ENCODE measurements around the gene POLR2B.
"Not testable (repeated sequence)": the region's sequence is repeated elsewhere in the genome, so short reads cannot be mapped to it uniquely, and the experiment has no call there.

Gene POLR2B

DNA sequence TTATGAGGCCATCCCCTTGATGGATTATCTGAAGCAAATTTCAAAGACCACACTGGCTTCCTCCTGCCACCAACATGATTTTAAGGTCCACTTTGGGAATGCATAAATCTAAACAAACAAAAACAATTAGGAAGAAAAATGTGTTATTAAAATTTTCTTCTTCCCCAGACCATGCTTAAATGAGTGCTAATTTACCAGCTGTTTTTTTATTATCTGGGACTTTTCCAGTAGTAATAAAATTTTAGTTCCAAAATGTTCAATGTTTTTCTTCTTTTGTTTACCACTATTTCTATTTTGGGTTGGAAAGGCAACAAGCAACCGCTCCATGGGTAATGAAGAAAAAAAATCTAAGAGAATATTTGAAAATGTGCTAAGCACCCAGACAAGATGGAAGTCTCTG is 62.3 kb downstream of the POLR2B start:
- Histone ChIP-seq H3K27ac (ENCODE audit: poor library complexity, severe bottlenecking) (no peak overlapping the region), H3K36me3 (ENCODE audit: low read depth) (peaks cover 72% of the 10 kb centered on the region), H3K27me3 (ENCODE audit: insufficient read depth, poor library complexity, severe bottlenecking) (no peaks in the 10 kb centered on the region), H3K4me3 (ENCODE audit: severe bottlenecking) (no peak overlapping the region), H3K9me3 (ENCODE audit: severe bottlenecking) (no peaks in the 10 kb centered on the region), H3K4me1 (ENCODE audit: insufficient read depth, poor library complexity, severe bottlenecking) (peaks cover 15% of the 10 kb centered on the region)
- ATAC-seq (ENCODE audit: low read depth): no peak
- no peak for DNase-seq (ENCODE audit: low spot score)
- TF ChIP-seq, protein P1, sequence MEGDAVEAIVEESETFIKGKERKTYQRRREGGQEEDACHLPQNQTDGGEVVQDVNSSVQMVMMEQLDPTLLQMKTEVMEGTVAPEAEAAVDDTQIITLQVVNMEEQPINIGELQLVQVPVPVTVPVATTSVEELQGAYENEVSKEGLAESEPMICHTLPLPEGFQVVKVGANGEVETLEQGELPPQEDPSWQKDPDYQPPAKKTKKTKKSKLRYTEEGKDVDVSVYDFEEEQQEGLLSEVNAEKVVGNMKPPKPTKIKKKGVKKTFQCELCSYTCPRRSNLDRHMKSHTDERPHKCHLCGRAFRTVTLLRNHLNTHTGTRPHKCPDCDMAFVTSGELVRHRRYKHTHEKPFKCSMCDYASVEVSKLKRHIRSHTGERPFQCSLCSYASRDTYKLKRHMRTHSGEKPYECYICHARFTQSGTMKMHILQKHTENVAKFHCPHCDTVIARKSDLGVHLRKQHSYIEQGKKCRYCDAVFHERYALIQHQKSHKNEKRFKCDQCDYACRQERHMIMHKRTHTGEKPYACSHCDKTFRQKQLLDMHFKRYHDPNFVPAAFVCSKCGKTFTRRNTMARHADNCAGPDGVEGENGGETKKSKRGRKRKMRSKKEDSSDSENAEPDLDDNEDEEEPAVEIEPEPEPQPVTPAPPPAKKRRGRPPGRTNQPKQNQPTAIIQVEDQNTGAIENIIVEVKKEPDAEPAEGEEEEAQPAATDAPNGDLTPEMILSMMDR (IDR thresholded peaks at IDR 0.05; ENCODE audit: poor library complexity, severe bottlenecking): no peak

DNA sequence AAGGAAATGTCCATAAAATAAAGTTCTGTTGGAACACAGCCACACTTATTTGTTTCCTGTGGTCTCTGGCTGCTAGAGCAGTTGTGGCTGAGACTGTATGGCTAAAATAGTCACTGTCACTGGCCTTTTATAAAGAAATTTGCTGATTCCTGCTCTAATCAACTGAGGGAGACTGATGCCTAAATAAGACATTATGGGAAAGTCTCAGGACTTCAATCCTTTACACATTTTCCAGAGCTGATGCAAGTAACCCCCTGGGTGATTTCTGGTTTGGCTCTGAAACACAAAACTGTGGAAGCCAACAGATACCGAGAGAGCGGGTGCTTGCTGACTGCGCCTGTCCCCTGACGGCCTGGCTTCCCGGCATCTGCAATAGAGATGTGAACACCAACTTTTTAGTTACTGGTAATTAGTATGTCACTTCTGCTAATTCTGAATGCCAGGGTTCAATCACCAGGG is 64.0 kb downstream of the POLR2B start:
- ATAC-seq (ENCODE audit: low read depth): no peak
- no peak overlapping the region for H3K27ac ChIP-seq (ENCODE audit: poor library complexity, severe bottlenecking)
- TF ChIP-seq, protein P1 (IDR thresholded peaks at IDR 0.05; ENCODE audit: poor library complexity, severe bottlenecking): no peak
- H3K4me1 ChIP-seq (ENCODE audit: insufficient read depth, poor library complexity, severe bottlenecking): peaks cover 19% of the 10 kb centered on the region
- DNase-seq (ENCODE audit: low spot score): no peak
- H3K9me3 ChIP-seq (ENCODE audit: severe bottlenecking): no peaks in the 10 kb centered on the region
- H3K27me3 ChIP-seq (ENCODE audit: insufficient read depth, poor library complexity, severe bottlenecking): no peaks in the 10 kb centered on the region
- peaks cover 62% of the 10 kb centered on the region for H3K36me3 ChIP-seq (ENCODE audit: low read depth)
- no peak overlapping the region for H3K4me3 ChIP-seq (ENCODE audit: severe bottlenecking)

DNA sequence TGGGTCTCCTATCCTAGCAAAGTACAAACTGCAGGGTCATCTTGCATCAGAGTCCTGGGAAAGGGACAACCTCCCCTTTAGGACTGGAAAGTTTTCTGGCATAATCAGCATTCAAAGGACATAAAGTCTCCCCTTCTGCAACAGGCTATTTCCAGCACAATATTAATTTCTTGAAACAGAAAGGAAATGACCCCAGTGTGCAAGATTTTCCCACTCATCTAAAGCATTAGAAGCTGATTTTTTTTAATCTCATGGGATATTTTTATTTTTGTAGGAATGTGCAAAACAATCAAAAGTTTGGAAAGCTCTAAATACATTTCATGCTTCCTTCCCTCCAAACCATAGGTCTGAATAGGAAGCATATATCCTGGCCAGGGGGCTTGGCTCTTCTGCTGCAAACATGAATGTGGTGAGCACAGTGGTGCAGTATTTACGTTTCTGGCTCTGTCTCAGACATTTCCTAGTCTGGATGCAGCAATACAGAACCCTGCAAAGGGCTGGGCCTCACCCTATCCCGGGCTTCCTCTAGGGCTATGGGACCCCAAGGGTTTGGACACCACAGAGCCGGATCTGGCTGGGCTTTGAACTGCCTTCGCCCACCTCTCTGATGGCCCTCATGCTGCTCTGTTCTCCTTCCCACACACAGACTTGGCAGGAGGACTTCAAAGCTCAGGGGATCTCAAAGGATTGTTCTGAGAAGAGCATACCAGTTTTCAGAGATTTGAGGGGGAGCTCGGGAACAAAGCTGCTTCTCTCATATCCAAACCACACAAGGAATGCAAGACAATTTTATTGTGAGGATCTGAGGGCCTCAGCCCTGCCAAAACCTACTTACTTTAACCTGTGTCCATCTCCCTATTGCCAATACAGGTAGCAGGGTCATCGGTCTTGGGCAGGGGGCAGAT is 64.9 kb downstream of the POLR2B start:
- peaks cover 20% of the 10 kb centered on the region for H3K4me1 ChIP-seq (ENCODE audit: insufficient read depth, poor library complexity, severe bottlenecking)
- TF ChIP-seq, protein P1 (IDR thresholded peaks at IDR 0.05; ENCODE audit: poor library complexity, severe bottlenecking): no peak
- H3K36me3 ChIP-seq (ENCODE audit: low read depth): peaks cover 58% of the 10 kb centered on the region
- ATAC-seq (ENCODE audit: low read depth) (0 out of 3 replicates have a peak, but pooled peaks have one; percentile 11), DNase-seq (ENCODE audit: low spot score) (no peak)
- no peaks in the 10 kb centered on the region for H3K27me3 ChIP-seq (ENCODE audit: insufficient read depth, poor library complexity, severe bottlenecking)
- H3K4me3 ChIP-seq (ENCODE audit: severe bottlenecking): no peak overlapping the region
- H3K27ac ChIP-seq (ENCODE audit: poor library complexity, severe bottlenecking): peak overlapping the region; percentile 17
- H3K9me3 ChIP-seq (ENCODE audit: severe bottlenecking): no peaks in the 10 kb centered on the region

DNA sequence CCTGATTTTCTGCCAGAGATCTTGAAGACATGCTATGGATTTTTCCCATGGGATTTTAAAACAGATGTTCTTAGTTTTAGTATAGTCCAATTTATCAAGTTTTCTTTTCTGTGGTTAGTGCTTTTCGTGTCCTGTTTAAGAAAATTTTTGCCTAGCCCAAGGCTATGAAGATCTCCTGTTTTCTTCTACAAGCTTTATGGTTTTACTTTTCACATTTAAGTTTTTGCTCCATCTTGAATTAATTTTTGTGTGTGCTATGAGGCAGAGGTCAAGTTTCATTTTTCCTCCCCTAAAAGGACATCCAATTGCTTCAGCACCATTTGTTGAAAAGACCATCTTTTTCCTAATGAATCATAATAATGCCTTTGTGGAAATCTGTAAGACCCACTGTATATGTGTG is 65.6 kb downstream of the POLR2B start:
- Histone ChIP-seq H3K36me3 (ENCODE audit: low read depth) (peaks cover 54% of the 10 kb centered on the region), H3K4me1 (ENCODE audit: insufficient read depth, poor library complexity, severe bottlenecking) (peaks cover 27% of the 10 kb centered on the region), H3K27ac (ENCODE audit: poor library complexity, severe bottlenecking) (peak overlapping the region; percentile 17), H3K4me3 (ENCODE audit: severe bottlenecking) (no peak overlapping the region), H3K9me3 (ENCODE audit: severe bottlenecking) (no peaks in the 10 kb centered on the region), H3K27me3 (ENCODE audit: insufficient read depth, poor library complexity, severe bottlenecking) (no peaks in the 10 kb centered on the region)
- ATAC-seq (ENCODE audit: low read depth): no peak
- no peak for DNase-seq (ENCODE audit: low spot score)
- TF ChIP-seq, protein P1 (IDR thresholded peaks at IDR 0.05; ENCODE audit: poor library complexity, severe bottlenecking): no peak

DNA sequence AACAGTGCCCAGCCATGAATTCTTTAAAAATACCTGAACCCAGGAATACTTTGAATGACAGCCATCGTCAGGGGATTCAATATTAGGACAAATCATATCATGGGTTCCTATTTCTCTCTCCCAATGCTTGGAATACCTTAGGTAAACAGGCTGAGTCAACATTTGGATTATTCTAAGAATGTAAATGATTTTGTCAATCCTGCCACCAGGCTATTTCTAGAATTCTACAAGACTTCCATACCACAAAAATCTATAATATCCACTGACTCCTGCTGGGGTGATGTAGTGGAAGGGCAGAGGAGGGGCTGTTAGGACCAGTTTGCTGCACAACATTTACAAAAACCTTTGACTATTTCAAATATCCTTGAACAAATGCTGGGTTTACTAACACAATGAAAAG is 66.3 kb downstream of the POLR2B start:
- peaks cover 56% of the 10 kb centered on the region for H3K36me3 ChIP-seq (ENCODE audit: low read depth)
- H3K9me3 ChIP-seq (ENCODE audit: severe bottlenecking): no peaks in the 10 kb centered on the region
- no peak for DNase-seq (ENCODE audit: low spot score)
- H3K4me1 ChIP-seq (ENCODE audit: insufficient read depth, poor library complexity, severe bottlenecking): peaks cover 34% of the 10 kb centered on the region
- peak; percentile 56 for ATAC-seq (ENCODE audit: low read depth)
- TF ChIP-seq, protein P1 (IDR thresholded peaks at IDR 0.05; ENCODE audit: poor library complexity, severe bottlenecking): no peak
- peak overlapping the region; percentile 17 for H3K27ac ChIP-seq (ENCODE audit: poor library complexity, severe bottlenecking)
- H3K27me3 ChIP-seq (ENCODE audit: insufficient read depth, poor library complexity, severe bottlenecking): no peaks in the 10 kb centered on the region
- no peak overlapping the region for H3K4me3 ChIP-seq (ENCODE audit: severe bottlenecking)

DNA sequence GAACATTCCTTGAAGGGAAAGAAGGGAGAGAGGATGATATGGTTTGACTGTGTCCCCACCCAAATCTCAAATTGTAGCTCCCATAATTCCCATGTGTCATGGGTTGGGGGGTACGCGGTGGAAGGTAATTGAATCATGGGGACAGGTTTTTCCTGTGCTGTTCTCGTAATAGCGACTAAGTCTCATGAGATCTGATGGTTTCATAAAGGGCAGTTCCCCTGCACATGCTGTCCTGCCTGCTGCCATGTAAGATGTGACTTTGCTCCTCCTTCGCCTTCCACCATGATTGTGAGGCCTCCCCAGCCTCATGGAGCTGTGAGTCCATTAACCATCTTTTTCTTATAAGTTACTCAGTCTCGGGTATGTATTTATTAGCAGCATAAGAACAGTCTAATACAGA is 68.3 kb downstream of the POLR2B start:
- not testable (repeated sequence) for DNase-seq (ENCODE audit: low spot score); H3K9me3 ChIP-seq (ENCODE audit: severe bottlenecking); H3K4me3 ChIP-seq (ENCODE audit: severe bottlenecking); H3K27me3 ChIP-seq (ENCODE audit: insufficient read depth, poor library complexity, severe bottlenecking); ATAC-seq (ENCODE audit: low read depth); H3K27ac ChIP-seq (ENCODE audit: poor library complexity, severe bottlenecking)
- Histone ChIP-seq H3K36me3 (ENCODE audit: low read depth) (peaks cover 45% of the 10 kb centered on the region), H3K4me1 (ENCODE audit: insufficient read depth, poor library complexity, severe bottlenecking) (peaks cover 34% of the 10 kb centered on the region)
